Adrenal gland (tissue), 12 donors: Measurements from ENCODE around the gene RASA2. TPM values are rescaled to one million over a fixed set of nuclear protein-coding genes. Genes with fewer than 3 reads are reported as not detected.

Source experiments
- DNase-seq, 7 donors: peaks; one replicate each; pipeline ENCODE4 v3.0.0-alpha.2; 2019 to 2020
- H3K27ac ChIP-seq, 5 donors: fragments of 200-600 bp; sonication (generic) in 4 of 5; 1 replicate in 3 of 5; 2 replicates in 2 of 5; pipeline versions ENCODE4 v1.5.1 to v1.8.0; 2016 to 2020; ENCODE audit warnings: mild to moderate bottlenecking in 1 of 5
- H3K27me3 ChIP-seq: fragments of 200-600 bp; 2 replicates; pipeline ENCODE4 v1.8.0; 2021
- H3K36me3 ChIP-seq, 2 donors: fragments of 200-600 bp; replicated peaks in 1 of 2; 1 replicate in 1 of 2; 2 replicates in 1 of 2; pipeline versions ENCODE4 v1.5.1 to v1.8.0; 2018 to 2022
- H3K4me1 ChIP-seq, 2 donors: fragments of 200-600 bp; replicated peaks in 1 of 2; 1 replicate in 1 of 2; 2 replicates in 1 of 2; pipeline versions ENCODE4 v1.5.1 to v1.8.0; 2018 to 2021
- H3K4me3 ChIP-seq, 4 donors: fragments of 200-600 bp; sonication (generic) in 3 of 4; one replicate each; pipeline ENCODE4 v1.5.1; 2016 to 2018
- H3K9me3 ChIP-seq, 3 donors: fragments of 200-600 bp; sonication (generic) in 1 of 3; replicated peaks in 1 of 3; 1 replicate in 2 of 3; 2 replicates in 1 of 3; pipeline versions ENCODE4 v1.5.1 to v1.8.0; 2016 to 2021
- CTCF ChIP-seq, 6 experiments: fragments of 450-650 bp in 4 of 6; fragments of 200-600 bp in 2 of 6; sonication (generic) in 1 of 6; IDR thresholded peaks; 1 replicate in 5 of 6; 2 replicates in 1 of 6; pipeline versions ENCODE4 v1.5.1 to v1.8.0; 2016 to 2021; ENCODE audit warnings: antibody characterized with exemption in 6 of 6, mild to moderate bottlenecking in 2 of 6, moderate library complexity in 1 of 6
- POLR2A ChIP-seq, 2 donors: fragments of 450-650 bp; IDR thresholded peaks; one replicate each; pipeline ENCODE4 v1.6.1; 2017; ENCODE audit warnings: antibody characterized with exemption in 2 of 2, mild to moderate bottlenecking in 2 of 2, moderate library complexity in 1 of 2
- WGBS, 4 donors: extraction: QIAGEN DNeasy Blood & Tissue Kit in 2 of 4; methylation state at CpG; one replicate each; pipeline versions ENCODE4 v1.1.5 to v1.1.7; 2013 to 2017; 5-methylcytosine and 5-hydroxymethylcytosine counted together
- intact Hi-C, 2 donors: fragments of 100-400 bp; cut with DNase I; formaldehyde crosslinking; loops; one replicate each; pipeline versions ENCODE4 v1.14.1 to v1.15.0; 2022 to 2023
- polyA plus RNA-seq, 3 donors: library from polyadenylated mRNA; stranded (reverse); fragments of 200-250 nt in 2 of 3; fragments of 350-450 nt in 1 of 3; fragmentation: Illumina TruSeq in 1 of 3; extraction: RNeasy Lipid Tissue Mini Kit (QIAGEN cat#74804) in 1 of 3; gene quantifications; one replicate each; pipeline ENCODE4 v1.2.3, GENCODE V29; 2013 to 2014
- total RNA-seq, 9 donors: library from RNA; depleted of rRNA in 4 of 9; stranded (reverse); fragments of >200 nt in 4 of 9; fragments of 120-200 nt in 1 of 9; fragmentation: NEBNext Ultra II Directional in 1 of 9; extraction: Animal tissue kit (Norgen Biotek cat#: 25700) in 1 of 9; gene quantifications; one replicate each; pipeline versions ENCODE4 v1.1.0 to v1.2.4, GENCODE V29; 2013 to 2023
- donor health status: healthy with polysubstance abuse.
- donor health status: Bipolar disorder and iron deficiency.
- donor health status: DM: yes; HTN: yes; CAD: no.
- donor health status: DM: no; HTN: no; CAD: no.
- donor health status: DM: no; HTN: no; CAD: no.
- donor health status: DM: yes; HTN: yes; CAD: no.

RASA2 gene
- total and polyA plus RNA-seq, 12 donors: 5.7 to 52.5 (median 10.2) TPM

DNA sequence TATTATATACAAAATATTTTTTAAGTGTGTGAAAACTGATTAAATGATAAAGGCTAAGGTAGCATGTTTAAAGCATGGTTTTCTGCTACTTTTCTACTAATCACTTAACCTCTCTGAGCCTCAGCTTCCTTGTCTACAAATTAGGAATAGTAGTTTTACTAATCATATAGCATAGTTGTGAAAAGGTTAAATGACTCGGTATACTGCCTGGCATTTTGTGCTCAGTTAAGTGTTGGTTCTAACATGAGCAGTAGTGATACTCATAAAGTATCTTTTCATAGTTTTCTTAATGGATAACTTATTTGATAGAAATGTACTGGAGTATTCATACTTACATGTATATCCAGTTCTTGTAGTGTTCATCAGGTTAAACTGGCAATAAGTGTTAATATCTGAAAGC is 13.6 kb downstream of the RASA2 start:
- 88 to 96% (median 92%) methylated on average over 1 of the region's 1 CpG for WGBS, 4 donors
- no peak overlapping the region for H3K4me3 ChIP-seq

DNA sequence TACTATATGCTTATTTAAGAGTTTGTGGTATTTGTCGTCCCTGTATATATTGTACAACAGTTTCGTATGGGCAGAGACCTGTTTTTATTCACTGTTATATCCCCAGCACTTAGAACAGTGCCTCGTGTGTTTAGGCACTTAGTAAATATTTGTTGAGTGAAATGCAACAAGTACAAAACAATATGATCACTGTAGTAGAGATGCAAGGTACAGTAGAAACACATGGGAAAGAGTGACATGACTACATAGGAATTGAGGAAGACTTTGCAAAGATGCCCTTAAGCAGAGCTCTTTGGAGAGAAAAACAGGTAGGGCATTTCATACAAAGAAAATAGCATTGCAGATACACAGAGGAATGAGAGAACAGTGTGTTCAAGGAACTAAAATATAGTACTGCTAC is 18.3 kb downstream of the RASA2 start:
- no peaks in the 10 kb centered on the region for H3K36me3 ChIP-seq
- H3K4me3 ChIP-seq: no peak overlapping the region
- no peak for DNase-seq
- 75 to 95% (median 93%) methylated on average over 3 of the region's 3 CpGs for WGBS, 4 donors
- H3K4me1 ChIP-seq: no peaks in the 10 kb centered on the region
- intact Hi-C loops: no loop called here
- no peak for TF ChIP-seq CTCF (IDR thresholded peaks at IDR 0.05)
- H3K9me3 ChIP-seq: no peaks in the 10 kb centered on the region
- H3K27me3 ChIP-seq: no peaks in the 10 kb centered on the region
- no peak overlapping the region for H3K27ac ChIP-seq

More for the DNA sequence above, 13.6 kb downstream of the RASA2 start:
- DNase-seq: no peak
- no peaks in the 10 kb centered on the region for H3K36me3 ChIP-seq
- no peak overlapping the region for H3K27ac ChIP-seq
- H3K9me3 ChIP-seq: no peaks in the 10 kb centered on the region
- intact Hi-C loops: no loop called here
- peaks cover 0 to 3% of the 10 kb centered on the region in 2 donors for H3K4me1 ChIP-seq
- no peaks in the 10 kb centered on the region for H3K27me3 ChIP-seq
- TF ChIP-seq CTCF (IDR thresholded peaks at IDR 0.05) (no peak), POLR2A (IDR thresholded peaks at IDR 0.05) (no peak)

DNA sequence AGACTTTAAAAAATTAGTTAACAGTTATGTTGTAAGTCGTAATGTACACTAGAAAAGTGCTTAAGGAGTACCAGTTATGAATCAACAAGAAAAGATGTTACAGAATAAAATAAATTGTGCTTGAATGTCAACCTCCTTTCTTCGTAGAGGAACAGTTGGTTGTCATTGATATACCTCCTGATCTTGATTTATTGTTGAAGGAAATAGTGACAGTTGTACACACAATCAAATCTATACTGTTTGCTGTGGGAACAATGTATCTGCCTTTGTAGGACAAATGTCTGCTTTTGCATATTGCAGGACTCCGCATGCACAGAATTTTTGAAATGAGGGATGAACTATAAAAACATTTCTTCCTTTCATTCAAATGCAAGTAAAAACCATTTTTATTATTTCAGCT is 19.2 kb downstream of the RASA2 start:
- intact Hi-C loops: no loop called here
- TF ChIP-seq POLR2A (IDR thresholded peaks at IDR 0.05) (no peak), CTCF (IDR thresholded peaks at IDR 0.05) (no peak)
- no peaks in the 10 kb centered on the region for H3K36me3 ChIP-seq
- H3K27me3 ChIP-seq: no peaks in the 10 kb centered on the region
- H3K4me1 ChIP-seq: no peaks in the 10 kb centered on the region
- no peak for DNase-seq
- no peak overlapping the region for H3K27ac ChIP-seq
- no peaks in the 10 kb centered on the region for H3K9me3 ChIP-seq
- WGBS, 4 donors: 87 to 96% (median 92%) methylated on average over 3 of the region's 3 CpGs
- H3K4me3 ChIP-seq: no peak overlapping the region

DNA sequence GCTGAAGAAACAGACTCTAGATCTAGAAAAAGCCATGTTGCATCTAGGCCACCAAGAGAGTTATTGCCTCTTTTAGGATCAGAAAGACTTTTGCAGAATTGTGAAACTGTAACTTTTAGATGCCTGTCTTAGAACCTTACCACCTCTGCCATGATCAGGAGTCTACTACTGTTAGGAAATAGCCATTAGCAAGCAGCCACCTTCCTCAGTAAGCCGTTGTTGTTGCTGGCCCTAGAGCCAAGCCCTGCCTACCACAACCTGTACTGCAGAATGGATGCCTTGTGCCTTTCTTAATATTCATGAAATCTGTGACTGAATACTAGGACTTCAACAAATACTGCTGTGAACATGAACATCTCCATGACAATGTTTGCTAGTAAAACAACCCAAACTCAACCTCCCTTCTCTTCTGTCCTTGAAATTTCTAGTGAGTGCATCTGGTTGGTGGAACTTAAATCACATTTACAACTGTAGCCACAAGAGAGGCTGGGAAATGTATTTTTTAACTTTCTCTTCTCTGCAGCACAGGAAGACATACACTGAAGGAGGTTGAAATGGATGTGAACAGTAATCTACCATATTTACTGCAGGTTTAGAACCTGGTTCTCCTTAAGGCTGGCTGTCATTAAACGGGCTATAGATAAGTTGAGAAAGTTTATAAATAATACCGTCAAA is 20.7 kb downstream of the RASA2 start:
- no peak for TF ChIP-seq POLR2A (IDR thresholded peaks at IDR 0.05)
- no peak for TF ChIP-seq CTCF (IDR thresholded peaks at IDR 0.05)
- 85 to 92% (median 87%) methylated on average over 3 of the region's 3 CpGs for WGBS, 4 donors
- H3K9me3 ChIP-seq: no peaks in the 10 kb centered on the region
- H3K4me1 ChIP-seq: no peaks in the 10 kb centered on the region
- no peak overlapping the region for H3K4me3 ChIP-seq
- no peak for DNase-seq
- H3K27ac ChIP-seq: no peak overlapping the region
- no peaks in the 10 kb centered on the region for H3K36me3 ChIP-seq
- intact Hi-C loops: no loop called here
- no peaks in the 10 kb centered on the region for H3K27me3 ChIP-seq
